Smooth muscle cell (in vitro differentiated cells): ENCODE measurements around the gene PIKFYVE. TPM values are rescaled to one million over a fixed set of nuclear protein-coding genes. Genes with fewer than 3 reads are reported as not detected.
"Not testable (repeated sequence)": the region's sequence is repeated elsewhere in the genome, so short reads cannot be mapped to it uniquely, and the experiment has no call there.

Experiments
- DNase-seq: peaks from one replicate; lab custom pipeline; 2025; ENCODE audit not compliant: unreplicated experiment; lab: John Stamatoyannopoulos, UW
- H2AFZ ChIP-seq: fragments of 200-600 bp; sonication (generic); 2 replicates; pipeline ENCODE4 v1.6.0; 2016; ENCODE audit warnings: antibody characterized with exemption, low read depth, mild to moderate bottlenecking
- H3F3A ChIP-seq: fragments of 200-600 bp; sonication (generic); 2 replicates; pipeline ENCODE4 v1.6.0; 2017; ENCODE audit warnings: antibody characterized with exemption, low read depth
- H3K27ac ChIP-seq: fragments of 200-600 bp; sonication (generic); 2 replicates; pipeline ENCODE4 v1.5.1; 2016; ENCODE audit warnings: low read depth, mild to moderate bottlenecking
- H3K27me3 ChIP-seq: fragments of 200-600 bp; sonication (generic); 2 replicates; pipeline ENCODE4 v1.6.1; 2016; ENCODE audit warnings: low read depth, mild to moderate bottlenecking
- H3K36me3 ChIP-seq: fragments of 200-600 bp; sonication (generic); 2 replicates; pipeline ENCODE4 v1.5.1; 2016; ENCODE audit warnings: low read depth
- H3K4me1 ChIP-seq: fragments of 200-600 bp; sonication (generic); 2 replicates; pipeline ENCODE4 v1.5.1; 2016; ENCODE audit warnings: low read depth
- H3K4me2 ChIP-seq: fragments of 200-600 bp; sonication (generic); 2 replicates; pipeline ENCODE4 v1.6.0; 2016; ENCODE audit warnings: mild to moderate bottlenecking
- H3K4me3 ChIP-seq: fragments of 200-600 bp; sonication (generic); 2 replicates; pipeline ENCODE4 v1.5.1; 2016; ENCODE audit warnings: mild to moderate bottlenecking
- H3K79me2 ChIP-seq: fragments of 200-600 bp; sonication (generic); 2 replicates; pipeline ENCODE4 v1.6.0; 2016; ENCODE audit warnings: low read depth, mild to moderate bottlenecking
- H3K9ac ChIP-seq: fragments of 200-600 bp; sonication (generic); 2 replicates; pipeline ENCODE4 v1.6.0; 2016; ENCODE audit warnings: low read depth
- H3K9me3 ChIP-seq: fragments of 200-600 bp; sonication (generic); replicated peaks from 2 replicates; pipeline ENCODE4 v1.5.1; 2016; ENCODE audit warnings: low read depth
- H4K20me1 ChIP-seq: fragments of 200-600 bp; sonication (generic); 2 replicates; pipeline ENCODE4 v1.6.0; 2016; ENCODE audit warnings: low read depth
- WGBS: methylation state at CpG from one replicate; pipeline ENCODE4 v1.1.7; 2016; ENCODE audit warnings: low lambda C conversion rate; 5-methylcytosine and 5-hydroxymethylcytosine counted together
- polyA plus RNA-seq: library from polyadenylated mRNA; unstranded; fragments of >200 nt; fragmentation: Nextera tagmentation; extraction: Ambion mirVana; gene quantifications from 2 replicates; pipeline ENCODE4 v1.2.1, GENCODE V29; 2016
- total RNA-seq: library from RNA; depleted of rRNA; stranded (reverse); fragments of >200 nt; gene quantifications from 2 replicates; pipeline ENCODE4 v1.2.3, GENCODE V29; 2014
- TF ChIP-seq, protein P1 (sequence below): fragments of 200-600 bp; sonication (generic); IDR thresholded peaks from 2 replicates; pipeline ENCODE4 v1.5.1; 2017; ENCODE audit warnings: borderline replicate concordance, mild to moderate bottlenecking, antibody characterized with exemption; ENCODE audit not compliant: insufficient read depth, poor library complexity, severe bottlenecking

PIKFYVE gene
- total and polyA plus RNA-seq, 2 experiments from 2014 or later, result 4.9 to 29.5 TPM

DNA sequence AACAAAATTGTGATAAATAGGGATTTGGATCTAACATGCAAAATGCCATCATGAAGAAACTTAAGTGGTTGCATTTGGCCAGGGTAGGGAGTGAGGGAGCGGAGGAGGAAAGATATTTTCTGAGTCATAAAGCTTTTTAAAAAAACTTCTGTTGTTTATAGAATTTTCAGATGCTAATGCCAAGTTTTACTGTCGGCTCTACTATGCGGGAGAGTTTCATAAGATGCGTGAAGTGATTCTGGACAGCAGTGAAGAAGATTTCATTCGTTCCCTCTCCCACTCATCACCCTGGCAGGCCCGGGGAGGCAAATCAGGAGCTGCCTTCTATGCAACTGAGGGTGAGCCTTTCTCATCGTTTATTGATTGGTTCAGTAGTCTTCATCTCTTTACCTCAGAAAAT, 84.6 kb downstream of the PIKFYVE start:
- WGBS, result 77% methylated on average over 7 of the region's 7 CpGs
- Histone ChIP-seq H3K4me2 (no peak overlapping the region), H3K4me1 (no peaks in the 10 kb centered on the region), H3K9ac (no peak overlapping the region), H2AFZ (no peak overlapping the region), H3F3A (no peaks in the 10 kb centered on the region), H3K36me3 (peaks cover 45% of the 10 kb centered on the region), H3K79me2 (no peaks in the 10 kb centered on the region), H3K4me3 (no peak overlapping the region), H4K20me1 (no peaks in the 10 kb centered on the region), H3K27ac (no peak overlapping the region), H3K27me3 (no peaks in the 10 kb centered on the region), H3K9me3 (no peaks in the 10 kb centered on the region)
- DNase-seq, result no peak
- TF ChIP-seq, protein P1, sequence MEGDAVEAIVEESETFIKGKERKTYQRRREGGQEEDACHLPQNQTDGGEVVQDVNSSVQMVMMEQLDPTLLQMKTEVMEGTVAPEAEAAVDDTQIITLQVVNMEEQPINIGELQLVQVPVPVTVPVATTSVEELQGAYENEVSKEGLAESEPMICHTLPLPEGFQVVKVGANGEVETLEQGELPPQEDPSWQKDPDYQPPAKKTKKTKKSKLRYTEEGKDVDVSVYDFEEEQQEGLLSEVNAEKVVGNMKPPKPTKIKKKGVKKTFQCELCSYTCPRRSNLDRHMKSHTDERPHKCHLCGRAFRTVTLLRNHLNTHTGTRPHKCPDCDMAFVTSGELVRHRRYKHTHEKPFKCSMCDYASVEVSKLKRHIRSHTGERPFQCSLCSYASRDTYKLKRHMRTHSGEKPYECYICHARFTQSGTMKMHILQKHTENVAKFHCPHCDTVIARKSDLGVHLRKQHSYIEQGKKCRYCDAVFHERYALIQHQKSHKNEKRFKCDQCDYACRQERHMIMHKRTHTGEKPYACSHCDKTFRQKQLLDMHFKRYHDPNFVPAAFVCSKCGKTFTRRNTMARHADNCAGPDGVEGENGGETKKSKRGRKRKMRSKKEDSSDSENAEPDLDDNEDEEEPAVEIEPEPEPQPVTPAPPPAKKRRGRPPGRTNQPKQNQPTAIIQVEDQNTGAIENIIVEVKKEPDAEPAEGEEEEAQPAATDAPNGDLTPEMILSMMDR, result no peak

DNA sequence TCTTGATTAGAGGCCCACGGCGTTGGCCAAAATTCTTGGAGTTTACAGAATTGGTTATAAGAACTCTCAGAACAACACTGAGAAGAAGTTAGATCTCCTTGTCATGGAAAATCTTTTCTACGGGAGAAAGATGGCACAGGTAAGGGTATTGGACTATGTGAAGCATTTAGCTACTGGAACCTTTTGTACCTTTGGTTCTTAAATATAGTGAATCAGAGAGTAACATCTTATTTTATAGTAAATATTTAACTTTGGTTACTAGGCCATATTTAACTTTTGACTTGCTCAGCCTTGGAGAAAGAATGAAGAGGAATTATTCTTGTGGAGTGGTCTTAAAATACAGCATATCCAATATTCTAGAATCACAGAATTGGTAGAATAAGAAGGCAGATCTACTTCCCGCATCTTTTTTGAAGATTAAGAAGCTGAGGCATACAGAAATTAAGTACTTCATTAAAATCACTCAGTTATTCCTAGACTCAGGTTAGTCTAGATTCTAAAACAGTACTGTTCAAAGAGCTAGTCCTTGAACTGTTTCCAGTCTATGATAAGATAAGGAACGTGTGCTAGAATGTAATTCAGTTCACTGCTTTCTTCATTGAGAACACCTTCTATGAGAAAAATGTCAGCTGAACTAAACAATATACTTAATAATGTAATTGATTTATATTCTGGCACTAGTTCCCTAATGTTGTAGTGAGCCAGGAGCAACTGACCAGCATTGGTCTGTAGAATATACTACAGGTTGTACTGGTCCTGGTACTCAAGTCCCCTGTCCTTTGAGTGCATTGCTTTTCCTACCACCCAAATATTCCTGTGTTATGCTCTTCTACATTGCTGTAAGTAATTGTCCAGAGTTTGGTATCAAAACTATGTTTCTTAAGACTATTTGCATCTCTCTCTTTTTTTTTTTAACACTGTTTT, 86.9 kb downstream of the PIKFYVE start:
- DNase-seq, result no peak
- Histone ChIP-seq H3K9ac (no peak overlapping the region), H3K79me2 (no peaks in the 10 kb centered on the region), H3F3A (no peaks in the 10 kb centered on the region), H2AFZ (no peak overlapping the region), H3K4me1 (no peaks in the 10 kb centered on the region), H3K27ac (no peak overlapping the region), H3K27me3 (no peaks in the 10 kb centered on the region), H4K20me1 (no peaks in the 10 kb centered on the region), H3K4me3 (no peak overlapping the region), H3K4me2 (no peak overlapping the region), H3K36me3 (peaks cover 23% of the 10 kb centered on the region), H3K9me3 (no peaks in the 10 kb centered on the region)
- 94% methylated on average over 5 of the region's 5 CpGs for WGBS
- TF ChIP-seq, protein P1, result no peak

DNA sequence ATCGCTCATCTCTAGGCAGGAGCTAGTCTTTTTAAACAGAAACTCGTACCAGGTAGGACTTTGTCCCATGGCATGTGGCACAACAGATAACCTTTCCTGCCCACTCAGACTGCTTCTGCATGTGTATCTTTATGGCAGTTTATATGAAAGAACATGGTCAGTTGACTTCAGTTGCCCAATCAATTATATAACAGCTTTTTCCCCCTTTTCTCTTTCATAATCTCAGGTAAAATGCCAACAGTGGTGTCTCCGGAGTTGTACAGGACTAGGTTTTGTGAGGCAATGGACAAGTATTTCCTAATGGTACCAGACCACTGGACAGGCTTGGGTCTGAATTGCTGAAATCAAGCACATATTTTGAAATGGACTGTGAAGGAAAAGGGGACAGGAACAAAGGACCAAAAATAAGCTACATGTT, 88.9 kb downstream of the PIKFYVE start:
- 95% methylated on average over 3 of the region's 3 CpGs for WGBS
- no peak overlapping the region for H3K4me2 ChIP-seq

DNA sequence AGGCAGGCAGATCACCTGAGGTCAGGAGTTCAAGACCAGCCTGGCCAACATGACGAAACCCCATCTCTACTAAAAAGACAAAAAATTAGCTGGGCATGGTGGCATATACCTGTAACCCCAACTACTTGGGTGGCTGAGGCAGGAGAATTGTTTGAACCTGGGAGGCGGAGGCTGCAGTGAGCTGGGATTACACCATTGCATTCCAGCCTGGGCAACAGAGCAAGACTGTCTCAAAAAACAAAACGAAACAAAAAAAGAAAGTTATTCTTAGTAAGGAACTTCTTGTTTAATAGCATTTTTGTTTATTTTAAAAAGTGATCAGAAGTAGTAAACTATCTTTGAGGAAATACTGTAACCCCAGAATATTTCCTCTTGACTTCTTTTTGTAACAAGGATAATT, 90.4 kb downstream of the PIKFYVE start:
- H3K36me3 ChIP-seq, result peaks cover 20% of the 10 kb centered on the region
- not testable (repeated sequence) for H3K27me3 ChIP-seq, H3K4me1 ChIP-seq, H3K4me3 ChIP-seq, H3K9me3 ChIP-seq, H3K79me2 ChIP-seq, H2AFZ ChIP-seq, H3K4me2 ChIP-seq, H3F3A ChIP-seq, DNase-seq, H3K9ac ChIP-seq, H4K20me1 ChIP-seq, H3K27ac ChIP-seq
- 61% methylated on average over 3 of the region's 3 CpGs for WGBS

More for the DNA sequence above, 88.9 kb downstream of the PIKFYVE start:
- Histone ChIP-seq H3K27me3 (no peaks in the 10 kb centered on the region), H3F3A (no peaks in the 10 kb centered on the region), H2AFZ (no peak overlapping the region), H3K4me3 (no peak overlapping the region), H3K9me3 (no peaks in the 10 kb centered on the region), H4K20me1 (no peaks in the 10 kb centered on the region), H3K79me2 (no peaks in the 10 kb centered on the region), H3K27ac (no peak overlapping the region), H3K9ac (no peak overlapping the region), H3K4me1 (no peaks in the 10 kb centered on the region), H3K36me3 (peaks cover 20% of the 10 kb centered on the region)
- no peak for DNase-seq
- TF ChIP-seq, protein P1, result no peak
